Esophagus muscularis mucosa (tissue), 4 donors: ENCODE data around the gene KIF26B. TPM values are rescaled to one million over a fixed set of nuclear protein-coding genes. Genes with fewer than 3 reads are reported as not detected.

Experiments
- DNase-seq: peaks from one replicate; pipeline ENCODE4 v3.0.0-alpha.2; 2017; ENCODE audit errors: extremely low spot score
- H3K27ac ChIP-seq, 4 donors: fragments of 200-600 bp; sonication (generic); replicated peaks in 1 of 4; 1 replicate in 3 of 4; 2 replicates in 1 of 4; pipeline ENCODE4 v1.5.1; 2016 to 2019; ENCODE audit warnings: mild to moderate bottlenecking in 1 of 4
- H3K27me3 ChIP-seq, 4 donors: fragments of 200-600 bp; sonication (generic); one replicate each; pipeline versions ENCODE4 v1.5.1 to v1.6.0; 2016 to 2019
- H3K36me3 ChIP-seq, 4 donors: fragments of 200-600 bp; sonication (generic); one replicate each; pipeline ENCODE4 v1.5.1; 2016 to 2019
- H3K4me1 ChIP-seq, 4 donors: fragments of 200-600 bp; sonication (generic); one replicate each; pipeline ENCODE4 v1.5.1; 2016 to 2019
- H3K4me3 ChIP-seq, 4 donors: fragments of 200-600 bp; sonication (generic); 1 replicate in 2 of 4; 2 replicates in 2 of 4; pipeline ENCODE4 v1.5.1; 2016 to 2019; ENCODE audit warnings: mild to moderate bottlenecking in 4 of 4, moderate library complexity in 1 of 4
- H3K9me3 ChIP-seq, 4 donors: fragments of 200-600 bp; sonication (generic); 1 replicate in 3 of 4; 2 replicates in 1 of 4; pipeline ENCODE4 v1.5.1; 2016 to 2019
- CTCF ChIP-seq, 3 experiments: fragments of 200-600 bp in 2 of 3; fragments of 450-650 bp in 1 of 3; sonication (generic) in 2 of 3; IDR thresholded peaks; one replicate each; pipeline ENCODE4 v1.5.1; 2017 to 2019; ENCODE audit warnings: antibody characterized with exemption in 3 of 3, mild to moderate bottlenecking in 2 of 3, moderate library complexity in 1 of 3
- EP300 ChIP-seq: sonication (generic); formaldehyde crosslinking; IDR thresholded peaks from one replicate; pipeline ENCODE4 v1.6.1; 2017; ENCODE audit warnings: antibody characterized with exemption
- POLR2A ChIP-seq: fragments of 450-650 bp; IDR thresholded peaks from one replicate; pipeline ENCODE4 v1.6.1; 2017; ENCODE audit warnings: antibody characterized with exemption, moderate library complexity, mild to moderate bottlenecking, low read depth
- POLR2AphosphoS5 ChIP-seq, 2 donors: sonication (generic); formaldehyde crosslinking; IDR thresholded peaks; one replicate each; pipeline ENCODE4 v1.6.1; 2017; ENCODE audit warnings: antibody characterized with exemption in 2 of 2
- WGBS: methylation state at CpG from one replicate; pipeline ENCODE4 v1.1.5; 2018; 5-methylcytosine and 5-hydroxymethylcytosine counted together
- intact Hi-C: fragments of 100-400 bp; cut with DNase I; formaldehyde crosslinking; loops from one replicate; pipeline ENCODE4 v1.15.1; 2023
- total RNA-seq, 4 donors: library from RNA; depleted of rRNA; stranded (reverse); fragments of >200 nt; gene quantifications; one replicate each; pipeline versions ENCODE4 v1.1.0 to v1.2.1, GENCODE V29; 2016

Gene KIF26B
- total RNA-seq, 4 donors from 2014 or later = 0.13 to 3.7 (median 1.3) TPM

DNA sequence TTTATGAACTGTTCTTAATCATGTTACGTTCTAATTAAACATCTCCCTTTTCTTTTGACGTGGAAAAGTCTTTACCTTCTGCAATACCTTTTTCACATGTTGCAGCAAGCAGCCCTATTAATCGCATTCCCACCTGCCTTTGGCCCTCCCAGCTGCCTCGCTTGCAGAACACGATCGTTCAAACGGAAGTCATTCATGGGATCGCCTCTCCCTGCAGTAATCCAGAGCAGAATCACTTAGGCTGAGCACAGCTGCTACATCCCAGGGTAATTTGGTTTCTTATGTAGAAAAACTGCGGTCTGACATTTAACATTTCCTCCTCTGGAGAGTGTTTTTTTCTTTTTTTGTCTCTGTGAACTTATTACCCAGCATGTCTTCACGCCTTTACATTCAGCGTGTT, 206.3 kb downstream of the KIF26B start:
- Histone ChIP-seq H3K9me3 (no peaks in the 10 kb centered on the region), H3K36me3 (no peaks in the 10 kb centered on the region), H3K27ac (no peak overlapping the region), H3K27me3 (no peaks in the 10 kb centered on the region), H3K4me3 (no peak overlapping the region), H3K4me1 (no peaks in the 10 kb centered on the region)
- intact Hi-C loops = no loop called here
- DNase-seq = no peak
- no peak for TF ChIP-seq POLR2A
- WGBS = 89% methylated on average over 11 of the region's 11 CpGs

- Histone ChIP-seq H3K9me3 (no peaks in the 10 kb centered on the region), H3K4me3 (no peak overlapping the region), H3K27me3 (no peaks in the 10 kb centered on the region), H3K27ac (no peak overlapping the region), H3K36me3 (no peaks in the 10 kb centered on the region), H3K4me1 (no peaks in the 10 kb centered on the region)
- TF ChIP-seq EP300 (no peak), CTCF (IDR thresholded peaks at IDR 0.05) (no peak), POLR2A (no peak), POLR2AphosphoS5 (IDR thresholded peaks at IDR 0.05) (no peak)
- intact Hi-C loops = no loop called here
- DNase-seq = no peak
- 94% methylated on average over 15 of the region's 15 CpGs for WGBS
These were observed 207.2 kb downstream of the KIF26B start for GRCh38 chr1:245361951-245362350.

DNA sequence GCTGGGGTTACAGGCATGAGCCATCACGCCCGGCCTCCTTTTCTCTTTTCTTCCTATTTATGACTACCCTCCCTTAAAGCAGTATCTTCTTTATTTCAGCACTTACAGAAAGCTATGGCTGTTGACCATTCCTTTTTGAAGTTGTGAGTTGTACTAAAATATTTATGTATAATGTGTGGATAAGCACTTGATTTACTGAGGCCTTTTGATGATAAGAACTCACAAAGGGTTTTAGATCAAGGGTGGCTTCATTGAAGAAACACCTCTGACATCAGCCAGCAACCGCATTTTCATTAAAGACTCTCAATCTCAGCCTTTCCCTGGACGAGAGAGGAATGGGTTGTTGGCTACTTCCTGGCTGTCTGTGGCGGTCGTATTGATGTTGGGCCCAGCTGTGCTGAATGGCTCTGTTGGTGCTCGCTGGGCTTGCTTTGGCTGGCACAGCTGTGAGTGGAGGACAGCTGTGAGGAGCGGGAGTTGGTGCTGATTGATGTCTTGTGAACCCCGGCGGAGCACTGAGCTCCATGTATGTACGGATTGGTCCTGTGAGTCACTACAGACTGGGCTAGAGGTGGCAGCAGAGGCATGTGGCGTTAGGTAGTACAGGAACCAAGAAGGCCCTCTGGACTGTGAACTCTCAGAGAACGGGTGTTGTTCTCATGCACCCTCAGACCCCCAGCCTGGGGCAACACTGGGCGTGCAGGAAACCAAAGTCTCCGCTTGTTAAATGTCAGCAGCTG, 208.8 kb downstream of the KIF26B start:
- Histone ChIP-seq H3K36me3 (no peaks in the 10 kb centered on the region), H3K4me3 (no peak overlapping the region), H3K9me3 (no peaks in the 10 kb centered on the region), H3K27ac (no peak overlapping the region), H3K4me1 (no peaks in the 10 kb centered on the region), H3K27me3 (no peaks in the 10 kb centered on the region)
- TF ChIP-seq EP300 (no peak), POLR2AphosphoS5 (IDR thresholded peaks at IDR 0.05) (no peak), CTCF (IDR thresholded peaks at IDR 0.05) (no peak), POLR2A (no peak)
- DNase-seq = no peak
- 85% methylated on average over 15 of the region's 15 CpGs for WGBS
- intact Hi-C loops = no loop called here

DNA sequence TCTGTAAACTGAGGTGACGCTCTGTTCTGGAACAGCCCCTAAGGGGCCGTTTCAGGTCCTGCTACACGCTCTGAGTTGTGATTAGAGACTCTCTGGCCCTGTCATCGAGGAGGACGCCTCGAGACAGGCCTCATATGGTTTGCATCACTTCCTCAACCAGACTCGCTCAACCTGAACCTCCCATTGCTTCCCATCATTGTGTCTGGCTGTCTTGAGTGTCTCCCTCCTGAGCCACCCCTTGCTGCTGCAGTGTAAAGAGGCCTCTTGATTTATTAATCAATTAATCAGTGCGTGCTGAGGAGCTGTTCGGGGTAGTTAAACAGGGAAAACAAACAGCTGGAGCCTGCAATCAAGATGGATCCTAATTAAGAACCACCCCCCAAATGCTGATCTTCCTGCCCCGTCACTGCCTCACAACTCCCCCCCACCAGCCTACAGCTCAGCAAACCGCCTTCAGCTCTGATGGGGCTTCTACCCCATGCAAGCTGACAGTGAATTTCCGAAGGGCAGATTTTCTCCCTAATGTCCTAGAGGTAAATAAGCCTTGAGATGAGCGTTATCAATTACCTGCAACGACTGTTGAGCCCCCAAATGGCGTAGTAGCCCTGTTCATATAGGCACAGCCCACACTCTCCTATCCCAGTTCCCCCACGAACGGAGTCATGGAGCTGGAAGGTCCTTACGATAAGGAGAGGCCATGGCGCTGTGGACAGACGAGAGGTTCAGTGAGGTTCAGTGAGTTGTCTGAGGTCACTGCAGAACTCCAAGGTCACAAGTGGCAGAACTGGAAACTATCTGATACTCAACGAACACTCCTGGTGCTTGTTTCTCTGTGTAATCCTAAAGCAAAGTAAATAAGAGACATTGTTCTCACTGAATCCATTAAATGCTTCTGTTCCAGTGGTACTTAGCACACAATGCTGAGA, 210.6 kb downstream of the KIF26B start:
- H3K36me3 ChIP-seq = no peaks in the 10 kb centered on the region
- TF ChIP-seq EP300 = no peak
- TF ChIP-seq POLR2A = no peak
- TF ChIP-seq CTCF (IDR thresholded peaks at IDR 0.05) = no peak
- TF ChIP-seq POLR2AphosphoS5 (IDR thresholded peaks at IDR 0.05) = no peak
- H3K4me3 ChIP-seq = no peak overlapping the region
- no peaks in the 10 kb centered on the region for H3K27me3 ChIP-seq
- DNase-seq = no peak
- no peaks in the 10 kb centered on the region for H3K9me3 ChIP-seq
- 90% methylated on average over 21 of the region's 21 CpGs for WGBS
- intact Hi-C loops = no loop called here
- H3K4me1 ChIP-seq = no peaks in the 10 kb centered on the region
- no peak overlapping the region for H3K27ac ChIP-seq

DNA sequence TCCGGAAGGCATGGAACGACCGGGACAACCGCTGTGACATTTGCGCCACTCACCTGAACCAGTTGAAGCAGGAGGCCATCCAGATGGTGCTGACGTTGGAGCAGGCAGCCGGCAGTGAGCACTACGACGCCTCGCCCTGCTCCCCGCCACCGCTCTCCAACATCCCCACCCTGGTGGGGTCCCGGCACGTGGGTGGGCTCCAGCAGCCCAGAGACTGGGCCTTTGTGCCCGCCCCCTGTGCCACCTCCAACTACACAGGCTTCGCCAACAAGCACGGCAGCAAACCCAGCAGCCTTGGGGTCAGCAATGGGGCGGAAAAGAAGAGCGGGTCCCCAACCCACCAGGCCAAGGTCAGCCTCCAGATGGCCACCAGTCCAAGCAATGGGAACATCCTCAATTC, 212.1 kb downstream of the KIF26B start:
- H3K27ac ChIP-seq = no peak overlapping the region
- H3K4me3 ChIP-seq = no peak overlapping the region
- intact Hi-C loops = no loop called here
- H3K4me1 ChIP-seq = no peaks in the 10 kb centered on the region
- H3K27me3 ChIP-seq = no peaks in the 10 kb centered on the region
- WGBS = 98% methylated on average over 13 of the region's 19 CpGs
- H3K9me3 ChIP-seq = no peaks in the 10 kb centered on the region
- DNase-seq = no peak
- no peaks in the 10 kb centered on the region for H3K36me3 ChIP-seq
- TF ChIP-seq POLR2A = no peak
- TF ChIP-seq POLR2AphosphoS5 (IDR thresholded peaks at IDR 0.05) = no peak
- TF ChIP-seq CTCF (IDR thresholded peaks at IDR 0.05) = no peak
- TF ChIP-seq EP300 = no peak
